PFSK-1 (cell line): ENCODE measurements around the gene GCG.

ENCODE experiments used
- REST ChIP-seq, 2 experiments: IDR thresholded peaks; 2 replicates each; pipeline versions ENCODE4 v1.6.1 to v1.8.0; 2011 to 2012; ENCODE audit warnings: low read depth in 2 of 2, low read length in 2 of 2, control low read depth in 1 of 2, inconsistent platforms in 1 of 2, mild to moderate bottlenecking in 1 of 2, moderate library complexity in 1 of 2; ENCODE audit not compliant: insufficient read depth in 1 of 2
- SIN3A ChIP-seq: IDR thresholded peaks from 2 replicates; pipeline ENCODE4 v1.6.1; 2012; ENCODE audit warnings: mild to moderate bottlenecking, low read length, moderate library complexity, borderline replicate concordance; ENCODE audit not compliant: insufficient read depth

- TF ChIP-seq REST (IDR thresholded peaks at IDR 0.05; ENCODE audit: insufficient read depth in 1 of 2, low read depth in 2 of 2, low read length in 2 of 2) (no peak), SIN3A (no peak)
Measured at GRCh38 chr2:162127422-162127821, 24.6 kb downstream of the GCG start.
